HepG2 (cell line): Measurements from ENCODE around the gene RNF222. TPM values are rescaled to one million over a fixed set of nuclear protein-coding genes. Genes with fewer than 3 reads are reported as not detected.

Source experiments
- CAMTA2 ChIP-seq: sonication (generic); formaldehyde crosslinking; IDR thresholded peaks from 2 replicates; pipeline ENCODE4 v1.4.0; 2020; ENCODE audit warnings: mild to moderate bottlenecking, missing genetic modification reagents, borderline replicate concordance
- CBFB ChIP-seq: sonication (generic); formaldehyde crosslinking; IDR thresholded peaks from 2 replicates; pipeline ENCODE4 v1.4.0; 2020; ENCODE audit warnings: missing genetic modification reagents
- HCFC1 ChIP-seq: fragments of 150-350 bp; IDR thresholded peaks from 2 replicates; pipeline ENCODE4 v1.6.1; 2014; ENCODE audit warnings: low read depth, low read length
- HOXA9 ChIP-seq: sonication (generic); formaldehyde crosslinking; IDR thresholded peaks from 2 replicates; pipeline ENCODE4 v1.8.1; 2022; ENCODE audit warnings: missing genetic modification reagents, mild to moderate bottlenecking, moderate library complexity, borderline replicate concordance
- JUNB ChIP-seq: sonication (generic); formaldehyde crosslinking; IDR thresholded peaks from 2 replicates; pipeline ENCODE4 v1.8.0; 2022; ENCODE audit warnings: missing genetic modification reagents, mild to moderate bottlenecking, borderline replicate concordance
- KDM4B ChIP-seq: sonication (generic); formaldehyde crosslinking; IDR thresholded peaks from 2 replicates; pipeline ENCODE4 v1.4.0; 2020; ENCODE audit warnings: missing genetic modification reagents
- KLF13 ChIP-seq: sonication (generic); formaldehyde crosslinking; IDR thresholded peaks from 2 replicates; pipeline ENCODE4 v1.4.0; 2020; ENCODE audit warnings: mild to moderate bottlenecking, missing genetic modification reagents
- KLF6 ChIP-seq: IDR thresholded peaks from 2 replicates; pipeline ENCODE4 v1.8.0; 2016; ENCODE audit warnings: missing biosample characterization, missing genetic modification reagents
- MAFF ChIP-seq: IDR thresholded peaks from 2 replicates; pipeline ENCODE4 v1.6.1; 2011; ENCODE audit warnings: low read depth, low read length, improper control_type of control experiment
- MEF2D ChIP-seq: sonication (generic); formaldehyde crosslinking; IDR thresholded peaks from 2 replicates; pipeline ENCODE4 v1.5.1; 2020; ENCODE audit warnings: mild to moderate bottlenecking, missing genetic modification reagents
- SNAPC4 ChIP-seq: sonication (generic); formaldehyde crosslinking; IDR thresholded peaks from 2 replicates; pipeline ENCODE4 v1.4.0; 2020; ENCODE audit warnings: mild to moderate bottlenecking, missing genetic modification reagents
- TCF7 ChIP-seq: sonication (generic); IDR thresholded peaks from 2 replicates; pipeline ENCODE4 v1.6.1; 2016; ENCODE audit warnings: antibody characterized with exemption, low read depth
- ZBTB21 ChIP-seq: sonication (generic); formaldehyde crosslinking; IDR thresholded peaks from 2 replicates; pipeline ENCODE4 v1.4.0; 2020; ENCODE audit warnings: missing genetic modification reagents
- ZBTB38 ChIP-seq: sonication (generic); formaldehyde crosslinking; IDR thresholded peaks from 2 replicates; pipeline ENCODE4 v1.5.1; 2020; ENCODE audit warnings: mild to moderate bottlenecking, missing genetic modification reagents
- ZNF12 ChIP-seq: sonication (generic); formaldehyde crosslinking; IDR thresholded peaks from 2 replicates; pipeline ENCODE4 v1.5.0; 2020; ENCODE audit warnings: missing genetic modification reagents
- ZNF326 ChIP-seq: sonication (generic); formaldehyde crosslinking; IDR thresholded peaks from 2 replicates; pipeline ENCODE4 v1.4.0; 2020; ENCODE audit warnings: missing genetic modification reagents, borderline replicate concordance
- ZNF496 ChIP-seq: sonication (generic); formaldehyde crosslinking; IDR thresholded peaks from 2 replicates; pipeline ENCODE4 v1.8.1; 2023; ENCODE audit warnings: mild to moderate bottlenecking, moderate library complexity, missing genetic modification reagents; ENCODE audit not compliant: insufficient replicate concordance
- ZNF580 ChIP-seq: IDR thresholded peaks from 2 replicates; pipeline ENCODE4 v1.6.1; 2016; ENCODE audit warnings: low read depth, borderline replicate concordance
- ZNF724P ChIP-seq: sonication (generic); formaldehyde crosslinking; IDR thresholded peaks from 2 replicates; pipeline ENCODE4 v1.8.0; 2022; ENCODE audit warnings: missing genetic modification reagents, borderline replicate concordance
- polyA plus RNA-seq, 8 experiments: library from polyadenylated mRNA; depleted of rRNA in 3 of 8; stranded (reverse) in 7 of 8; unstranded in 1 of 8; fragments of >200 nt; fragmentation: Illumina TruSeq in 4 of 8; extraction: Trizol in 4 of 8; gene quantifications; 2 replicates each; pipeline versions ENCODE4 v1.2.1 to v1.2.3, GENCODE V29; 2011 to 2016; ENCODE audit warnings: low read depth in 4 of 8, missing spikeins in 1 of 8, mixed read lengths in 1 of 8; ENCODE audit not compliant: insufficient read depth in 1 of 8
- total RNA-seq, 5 experiments: library from RNA; depleted of rRNA; stranded (reverse); fragments of >200 nt; fragmentation: Illumina TruSeq; extraction: Trizol; gene quantifications; 2 replicates each; pipeline ENCODE4 v1.2.3, GENCODE V29; 2016; ENCODE audit warnings: low read depth in 1 of 5
- TF ChIP-seq, protein P1 (sequence below): IDR thresholded peaks from 2 replicates; pipeline ENCODE4 v1.6.1; 2016; ENCODE audit warnings: missing genetic modification reagents, missing compliant biosample characterization
- TF ChIP-seq, protein P2 (sequence below): sonication (generic); formaldehyde crosslinking; IDR thresholded peaks from 2 replicates; pipeline ENCODE4 v1.5.0; 2020; ENCODE audit warnings: missing genetic modification reagents
- TF ChIP-seq, protein P3 (sequence below): sonication (generic); formaldehyde crosslinking; IDR thresholded peaks from 2 replicates; pipeline ENCODE4 v1.8.1; 2023; ENCODE audit warnings: missing genetic modification reagents, inconsistent platforms, borderline replicate concordance

The RNF222 gene
- total and polyA plus RNA-seq, 2 of the 13 experiments (the other 11 are each of a cell fraction or from before 2014, with no cell fraction given) = not detected

DNA sequence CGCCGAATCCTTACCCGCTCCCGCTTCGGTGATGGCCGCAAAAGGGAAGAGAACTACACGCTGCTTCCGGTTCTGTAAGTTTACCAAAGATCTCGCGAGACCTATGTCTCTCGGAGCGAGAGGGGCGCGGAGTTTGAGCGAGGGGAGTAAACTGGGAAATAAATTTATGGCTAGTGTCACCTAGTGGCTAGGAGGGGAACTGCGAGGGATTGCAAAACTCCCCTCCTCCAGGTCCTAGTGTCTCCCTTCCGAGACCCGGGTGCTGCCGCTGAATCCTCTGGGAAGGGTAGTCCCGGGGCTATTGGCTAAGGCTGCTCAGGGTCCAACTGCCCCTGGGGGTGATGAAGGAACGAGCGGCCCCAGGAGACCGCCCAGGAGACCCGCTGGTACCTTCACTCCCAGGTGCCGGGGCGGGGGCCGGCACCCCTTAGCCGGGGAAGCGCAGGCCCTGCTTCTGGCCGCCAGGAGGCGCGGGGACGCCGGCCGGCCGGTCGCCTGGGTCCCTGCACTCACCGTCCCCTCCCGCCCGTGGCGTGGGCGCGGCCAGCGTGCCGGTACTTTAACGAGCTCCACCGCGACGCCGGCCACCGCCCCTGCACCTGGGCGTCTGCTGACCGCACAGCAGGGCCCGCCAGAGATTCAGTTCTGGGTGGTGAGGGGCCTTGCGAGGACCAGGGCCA, 14.3 kb downstream of the RNF222 start, which contains the start of gene RPL26 (continued):
- TF ChIP-seq SNAPC4 (CRISPR knock-in tag) (no peak), ZNF496 (CRISPR knock-in tag) (no peak), ZNF326 (CRISPR knock-in tag) (no peak), JUNB (no peak), CBFB (peak; percentile 73), MEF2D (0 out of 2 replicates have a peak, but pooled peaks have one; percentile 6), KLF13 (CRISPR knock-in tag) (no peak), ZNF12 (CRISPR knock-in tag) (peak; percentile 46; the same call in 1 of the 2 replicates), HCFC1 (peak; percentile 56), TCF7 (no peak), ZNF580 (no peak; the same call in 1 of the 2 replicates), KDM4B (CRISPR knock-in tag) (no peak), ZBTB21 (CRISPR knock-in tag) (no peak), KLF6 (peak; percentile 85), MAFF (no peak), HOXA9 (CRISPR knock-in tag) (peak; percentile 79; the same call in 1 of the 2 replicates), CAMTA2 (CRISPR knock-in tag) (no peak), ZBTB38 (CRISPR knock-in tag) (peak; percentile 72), ZNF724P (CRISPR knock-in tag) (no peak)
- TF ChIP-seq, protein P1, sequence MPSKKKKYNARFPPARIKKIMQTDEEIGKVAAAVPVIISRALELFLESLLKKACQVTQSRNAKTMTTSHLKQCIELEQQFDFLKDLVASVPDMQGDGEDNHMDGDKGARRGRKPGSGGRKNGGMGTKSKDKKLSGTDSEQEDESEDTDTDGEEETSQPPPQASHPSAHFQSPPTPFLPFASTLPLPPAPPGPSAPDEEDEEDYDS (CRISPR knock-in tag) = peak; percentile 96
- TF ChIP-seq, protein P2, sequence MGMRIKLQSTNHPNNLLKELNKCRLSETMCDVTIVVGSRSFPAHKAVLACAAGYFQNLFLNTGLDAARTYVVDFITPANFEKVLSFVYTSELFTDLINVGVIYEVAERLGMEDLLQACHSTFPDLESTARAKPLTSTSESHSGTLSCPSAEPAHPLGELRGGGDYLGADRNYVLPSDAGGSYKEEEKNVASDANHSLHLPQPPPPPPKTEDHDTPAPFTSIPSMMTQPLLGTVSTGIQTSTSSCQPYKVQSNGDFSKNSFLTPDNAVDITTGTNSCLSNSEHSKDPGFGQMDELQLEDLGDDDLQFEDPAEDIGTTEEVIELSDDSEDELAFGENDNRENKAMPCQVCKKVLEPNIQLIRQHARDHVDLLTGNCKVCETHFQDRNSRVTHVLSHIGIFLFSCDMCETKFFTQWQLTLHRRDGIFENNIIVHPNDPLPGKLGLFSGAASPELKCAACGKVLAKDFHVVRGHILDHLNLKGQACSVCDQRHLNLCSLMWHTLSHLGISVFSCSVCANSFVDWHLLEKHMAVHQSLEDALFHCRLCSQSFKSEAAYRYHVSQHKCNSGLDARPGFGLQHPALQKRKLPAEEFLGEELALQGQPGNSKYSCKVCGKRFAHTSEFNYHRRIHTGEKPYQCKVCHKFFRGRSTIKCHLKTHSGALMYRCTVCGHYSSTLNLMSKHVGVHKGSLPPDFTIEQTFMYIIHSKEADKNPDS (CRISPR knock-in tag) = peak; percentile 73; the same call in 1 of the 2 replicates
- TF ChIP-seq, protein P3, sequence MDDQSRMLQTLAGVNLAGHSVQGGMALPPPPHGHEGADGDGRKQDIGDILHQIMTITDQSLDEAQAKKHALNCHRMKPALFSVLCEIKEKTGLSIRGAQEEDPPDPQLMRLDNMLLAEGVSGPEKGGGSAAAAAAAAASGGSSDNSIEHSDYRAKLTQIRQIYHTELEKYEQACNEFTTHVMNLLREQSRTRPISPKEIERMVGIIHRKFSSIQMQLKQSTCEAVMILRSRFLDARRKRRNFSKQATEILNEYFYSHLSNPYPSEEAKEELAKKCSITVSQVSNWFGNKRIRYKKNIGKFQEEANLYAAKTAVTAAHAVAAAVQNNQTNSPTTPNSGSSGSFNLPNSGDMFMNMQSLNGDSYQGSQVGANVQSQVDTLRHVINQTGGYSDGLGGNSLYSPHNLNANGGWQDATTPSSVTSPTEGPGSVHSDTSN (CRISPR knock-in tag) = 0 out of 2 replicates have a peak, but pooled peaks have one; percentile 12
